Thymus (tissue), 11 donors: Measurements from ENCODE around the gene KCNAB2. TPM values are rescaled to one million over a fixed set of nuclear protein-coding genes. Genes with fewer than 3 reads are reported as not detected.

Experiments used
- DNase-seq, 9 donors: peaks; one replicate each; pipeline ENCODE4 v3.0.0-alpha.2; 2013; ENCODE audit warnings: low spot score in 9 of 9, low read depth in 6 of 9, missing footprints in 1 of 9
- H3K27ac ChIP-seq, 2 donors: one replicate each; pipeline ENCODE4 v1.5.1; 2013; ENCODE audit warnings: control low read depth in 1 of 2, low read depth in 1 of 2, low read length in 1 of 2, mild to moderate bottlenecking in 1 of 2, moderate library complexity in 1 of 2
- H3K27me3 ChIP-seq, 2 donors: one replicate each; pipeline ENCODE4 v1.5.1; 2013; ENCODE audit warnings: low read length in 1 of 2; ENCODE audit not compliant: control insufficient read depth in 2 of 2, insufficient read depth in 1 of 2
- H3K36me3 ChIP-seq, 2 donors: one replicate each; pipeline ENCODE4 v1.5.1; 2013; ENCODE audit warnings: low read length in 1 of 2, mild to moderate bottlenecking in 1 of 2, moderate library complexity in 1 of 2; ENCODE audit not compliant: control insufficient read depth in 2 of 2, insufficient read depth in 2 of 2
- H3K4me1 ChIP-seq, 2 donors: one replicate each; pipeline ENCODE4 v1.5.1; 2013; ENCODE audit warnings: low read length in 2 of 2; ENCODE audit not compliant: control insufficient read depth in 2 of 2, insufficient read depth in 2 of 2
- H3K4me3 ChIP-seq, 2 donors: one replicate each; pipeline ENCODE4 v1.5.1; 2013; ENCODE audit warnings: low read length in 2 of 2, control low read depth in 1 of 2, mild to moderate bottlenecking in 1 of 2
- H3K9me3 ChIP-seq, 2 donors: one replicate each; pipeline ENCODE4 v1.5.1; 2013; ENCODE audit warnings: low read length in 1 of 2, mild to moderate bottlenecking in 1 of 2; ENCODE audit not compliant: control insufficient read depth in 2 of 2, insufficient read depth in 1 of 2
- WGBS: extraction: QIAGEN DNeasy Blood & Tissue Kit; methylation state at CpG from one replicate; pipeline ENCODE4 v1.1.7; 2013; 5-methylcytosine and 5-hydroxymethylcytosine counted together
- polyA plus RNA-seq: library from polyadenylated mRNA; stranded (reverse); fragments of 200-250 nt; gene quantifications from one replicate; pipeline ENCODE4 v1.2.3, GENCODE V29; 2013
- total RNA-seq: library from RNA; stranded (reverse); fragments of 120-200 nt; gene quantifications from one replicate; pipeline ENCODE4 v1.2.4, GENCODE V29; 2013
- donor health status: healthy.

KCNAB2 gene
- total and polyA plus RNA-seq, 2 donors: 19.0 to 40.1 TPM

DNA sequence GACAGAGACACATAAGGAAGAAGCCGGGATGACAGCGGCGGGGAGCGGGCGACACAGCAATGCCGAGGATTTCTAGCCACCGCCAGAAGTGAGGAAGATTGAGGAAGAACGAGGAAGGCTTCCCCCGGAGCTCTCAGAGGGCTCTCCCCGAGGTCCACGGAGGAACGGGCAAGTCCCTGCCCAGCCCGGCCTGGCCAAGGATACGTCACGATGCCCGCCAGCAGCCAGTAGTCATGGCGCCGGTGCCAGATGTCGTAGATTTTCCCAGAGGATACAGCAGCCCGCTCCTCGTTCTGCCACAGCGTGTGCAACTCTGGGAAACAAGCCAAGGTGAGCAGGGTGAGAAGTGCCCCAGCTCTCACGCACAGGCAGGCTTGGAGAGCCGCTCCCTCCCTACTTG lies 65.9 kb downstream of the KCNAB2 start:
- WGBS: 97% methylated on average over 24 of the region's 24 CpGs
- no peaks in the 10 kb centered on the region for H3K9me3 ChIP-seq
- H3K4me1 ChIP-seq: no peaks in the 10 kb centered on the region
- no peak overlapping the region for H3K4me3 ChIP-seq
- DNase-seq: no peak
- no peak overlapping the region for H3K27ac ChIP-seq
- H3K27me3 ChIP-seq: peaks cover 0 to 10% of the 10 kb centered on the region in 2 donors
- no peaks in the 10 kb centered on the region for H3K36me3 ChIP-seq

DNA sequence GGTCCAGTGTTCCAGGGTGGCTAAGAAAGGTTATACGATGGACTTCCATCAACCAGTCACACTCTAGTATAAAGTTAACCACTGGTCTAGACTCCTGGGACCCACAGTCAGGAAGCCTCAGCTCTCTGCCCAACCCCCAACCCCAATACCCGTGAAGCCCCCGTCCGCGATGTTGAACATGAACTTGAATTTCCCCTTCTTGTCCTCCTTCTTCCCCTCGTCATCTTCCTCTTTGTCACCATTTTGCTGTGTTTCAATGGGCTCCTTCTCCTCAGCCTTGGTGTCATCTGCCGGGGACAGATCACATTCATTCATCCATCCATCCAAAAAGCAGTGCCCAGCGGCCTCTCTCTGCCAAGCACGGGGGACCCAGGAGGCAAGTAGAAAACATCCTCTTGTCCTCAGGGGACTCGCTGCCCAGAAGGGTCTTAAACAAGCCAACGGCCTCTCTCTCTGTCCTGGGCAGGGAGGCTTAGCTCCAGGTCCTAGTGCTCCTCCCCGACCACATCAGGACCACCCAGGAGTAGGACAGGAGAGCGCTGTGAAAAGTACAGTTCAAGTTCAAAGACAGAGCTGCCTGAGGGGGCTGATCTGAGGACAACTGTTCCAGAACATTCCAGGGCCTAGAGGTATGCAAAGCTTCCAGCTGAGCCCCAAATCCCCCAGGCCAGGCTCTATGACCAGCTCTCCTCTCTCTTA lies 66.5 kb downstream of the KCNAB2 start:
- no peaks in the 10 kb centered on the region for H3K36me3 ChIP-seq
- no peak for DNase-seq
- WGBS: 94% methylated on average over 13 of the region's 13 CpGs

DNA sequence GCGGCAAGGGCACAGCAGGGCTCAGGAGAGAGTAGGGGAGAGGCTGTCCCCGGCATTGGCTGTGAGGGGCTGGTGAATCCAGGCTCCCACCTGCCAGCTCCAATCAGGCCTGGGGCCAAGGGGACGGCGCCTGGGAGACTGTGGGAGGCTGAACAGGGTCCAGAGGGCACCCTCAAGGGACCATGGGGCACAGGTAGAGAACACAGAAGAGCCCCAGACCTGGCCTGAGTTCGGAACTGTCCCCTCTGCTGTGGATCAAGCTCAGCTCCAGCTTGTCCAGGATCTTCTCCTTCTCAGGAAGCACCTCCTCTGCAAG lies 67.0 kb downstream of the KCNAB2 start:
- Histone ChIP-seq H3K4me1 (no peaks in the 10 kb centered on the region), H3K9me3 (no peaks in the 10 kb centered on the region), H3K27me3 (peaks cover 0 to 10% of the 10 kb centered on the region in 2 donors), H3K27ac (no peak overlapping the region), H3K36me3 (no peaks in the 10 kb centered on the region), H3K4me3 (no peak overlapping the region)
- 83% methylated on average over 5 of the region's 5 CpGs for WGBS
- no peak for DNase-seq

More for the DNA sequence above, 66.5 kb downstream of the KCNAB2 start:
- Histone ChIP-seq H3K9me3 (no peaks in the 10 kb centered on the region), H3K27ac (no peak overlapping the region), H3K27me3 (peaks cover 0 to 10% of the 10 kb centered on the region in 2 donors), H3K4me3 (no peak overlapping the region), H3K4me1 (no peaks in the 10 kb centered on the region)

DNA sequence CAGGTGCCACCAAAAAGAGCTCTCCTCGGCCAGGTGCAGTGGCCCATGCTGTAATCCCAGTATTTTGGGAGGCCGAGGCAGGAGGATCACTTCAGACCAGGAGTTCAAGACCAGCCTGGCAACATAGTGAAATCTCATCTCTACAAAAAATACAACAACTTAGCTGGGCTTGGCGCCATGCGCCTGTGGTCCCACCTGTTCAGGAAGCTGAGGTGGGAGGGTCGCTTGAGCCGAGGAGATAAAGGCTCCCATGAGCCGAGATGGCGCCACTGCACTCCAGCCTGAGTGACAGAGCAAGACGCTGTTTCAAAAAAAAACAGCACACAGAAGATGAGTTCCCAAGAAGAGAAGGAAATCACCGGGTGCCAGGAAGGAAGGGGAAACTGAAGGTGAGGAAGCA lies 67.4 kb downstream of the KCNAB2 start:
- H3K27me3 ChIP-seq: peaks cover 0 to 10% of the 10 kb centered on the region in 2 donors
- no peaks in the 10 kb centered on the region for H3K4me1 ChIP-seq
- H3K4me3 ChIP-seq: no peak overlapping the region
- no peaks in the 10 kb centered on the region for H3K36me3 ChIP-seq
- H3K27ac ChIP-seq: no peak overlapping the region
- no peaks in the 10 kb centered on the region for H3K9me3 ChIP-seq
- no peak for DNase-seq
- 21% methylated on average over 10 of the region's 10 CpGs for WGBS

DNA sequence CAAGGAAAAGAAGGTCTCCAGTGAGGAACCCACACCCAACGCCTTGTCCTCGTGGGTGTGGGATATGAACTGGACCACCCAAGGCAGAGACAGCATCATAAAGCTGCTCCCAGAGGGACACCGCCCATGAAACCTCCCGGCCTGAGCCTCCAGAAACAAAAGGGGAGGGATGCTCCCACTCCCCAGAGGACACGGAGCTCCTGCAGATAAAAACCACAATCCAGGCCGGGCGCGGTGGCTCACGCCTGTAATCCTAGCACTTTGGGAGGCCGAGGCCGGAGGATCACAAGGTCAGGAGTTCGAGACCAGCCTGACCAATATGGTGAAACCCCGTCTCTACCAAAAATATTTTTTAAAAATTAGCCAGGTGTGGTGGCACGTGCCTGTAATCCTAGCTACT lies 68.1 kb downstream of the KCNAB2 start:
- Histone ChIP-seq H3K4me3 (no peak overlapping the region), H3K36me3 (no peaks in the 10 kb centered on the region), H3K27me3 (peaks cover 0 to 10% of the 10 kb centered on the region in 2 donors), H3K27ac (no peak overlapping the region), H3K4me1 (no peaks in the 10 kb centered on the region), H3K9me3 (no peaks in the 10 kb centered on the region)
- WGBS: 95% methylated on average over 14 of the region's 14 CpGs
- DNase-seq: no peak

DNA sequence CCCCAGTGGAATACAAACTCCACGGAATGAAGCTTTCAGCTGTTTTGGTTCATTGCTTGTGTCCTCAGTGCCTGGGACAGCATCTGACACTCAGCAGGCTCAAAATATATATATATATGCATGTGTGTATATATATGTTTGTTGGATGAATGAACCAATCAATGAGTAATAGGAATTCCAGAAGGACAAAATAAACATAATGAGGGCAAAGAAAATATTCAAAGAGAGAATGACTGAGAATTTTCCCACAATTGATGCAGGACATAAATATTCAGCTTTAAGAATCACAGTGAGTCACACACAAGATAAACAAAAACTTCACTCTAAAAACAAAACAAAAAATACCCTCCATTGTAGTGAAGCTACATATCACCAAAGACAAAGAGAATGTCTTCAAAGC lies 70.4 kb downstream of the KCNAB2 start:
- no peak for DNase-seq
- WGBS: 93% methylated on average over 1 of the region's 1 CpG
- Histone ChIP-seq H3K4me1 (no peaks in the 10 kb centered on the region), H3K27ac (no peak overlapping the region), H3K4me3 (no peak overlapping the region), H3K36me3 (no peaks in the 10 kb centered on the region), H3K27me3 (peaks cover 0 to 4% of the 10 kb centered on the region in 2 donors), H3K9me3 (no peaks in the 10 kb centered on the region)

DNA sequence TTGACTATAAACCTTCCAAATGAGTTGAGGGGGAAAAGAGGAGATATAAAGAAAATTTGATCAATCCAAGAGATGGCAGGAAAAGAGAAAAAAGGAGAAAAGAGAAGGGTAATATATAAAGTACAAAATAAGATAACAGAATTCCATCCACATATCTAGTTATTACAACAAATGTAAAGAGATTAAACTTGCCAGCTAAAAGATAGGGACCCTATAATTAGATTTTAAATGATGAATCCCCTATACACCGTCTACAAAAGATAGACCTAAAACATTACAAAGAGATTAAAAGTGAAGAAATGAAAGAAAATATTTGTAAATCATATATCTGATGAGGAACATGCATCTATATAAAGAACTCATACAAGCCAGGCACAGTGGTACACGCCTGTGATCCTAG lies 71.4 kb downstream of the KCNAB2 start:
- 95% methylated on average over 2 of the region's 2 CpGs for WGBS
- H3K27me3 ChIP-seq: no peaks in the 10 kb centered on the region
- H3K9me3 ChIP-seq: no peaks in the 10 kb centered on the region

DNA sequence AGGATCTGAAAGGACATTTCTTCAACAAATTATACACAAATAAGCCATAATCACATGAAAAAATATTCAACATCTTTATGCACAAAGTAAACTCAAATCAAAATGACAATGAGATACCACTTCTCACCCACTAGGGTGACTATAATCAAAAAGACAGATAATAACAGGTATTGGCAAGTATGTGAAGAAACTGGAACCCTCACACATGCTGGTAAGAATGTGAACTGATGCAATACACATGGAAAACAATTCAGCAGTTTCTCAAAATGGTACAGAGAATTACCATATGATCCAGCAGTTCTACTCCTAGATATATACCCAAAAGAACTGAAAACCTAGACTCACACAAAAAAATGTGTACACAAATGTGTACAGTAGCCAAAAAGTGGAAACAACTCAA lies 71.9 kb downstream of the KCNAB2 start:
- H3K4me3 ChIP-seq: no peak overlapping the region
- no peaks in the 10 kb centered on the region for H3K9me3 ChIP-seq
- H3K27ac ChIP-seq: no peak overlapping the region
- H3K4me1 ChIP-seq: no peaks in the 10 kb centered on the region
- no peaks in the 10 kb centered on the region for H3K36me3 ChIP-seq
- H3K27me3 ChIP-seq: no peaks in the 10 kb centered on the region
- no peak for DNase-seq

More for the DNA sequence above, 71.4 kb downstream of the KCNAB2 start:
- H3K27ac ChIP-seq: no peak overlapping the region
- DNase-seq: no peak
- no peaks in the 10 kb centered on the region for H3K4me1 ChIP-seq
- H3K36me3 ChIP-seq: no peaks in the 10 kb centered on the region
- no peak overlapping the region for H3K4me3 ChIP-seq

DNA sequence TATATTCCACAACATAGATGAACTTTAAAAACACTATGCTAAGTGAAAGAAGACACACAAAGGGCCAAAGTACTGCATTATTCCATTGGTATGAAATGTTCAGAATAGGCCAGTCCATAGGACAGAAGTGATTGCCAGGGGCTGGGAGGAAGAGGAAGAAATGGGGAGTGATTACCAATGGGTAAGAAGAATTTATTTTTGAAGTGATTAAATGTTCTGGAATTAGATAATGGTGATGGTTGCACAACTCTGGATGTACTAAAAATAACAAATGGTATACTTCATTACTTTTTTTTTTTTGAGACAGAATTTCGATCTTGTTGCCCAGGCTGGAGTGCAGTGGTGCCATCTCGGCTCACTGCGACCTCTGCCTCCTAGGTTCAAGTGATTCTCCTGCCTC lies 72.7 kb downstream of the KCNAB2 start:
- DNase-seq: no peak
- H3K4me1 ChIP-seq: no peaks in the 10 kb centered on the region
- H3K9me3 ChIP-seq: no peaks in the 10 kb centered on the region
- no peaks in the 10 kb centered on the region for H3K27me3 ChIP-seq
- H3K36me3 ChIP-seq: no peaks in the 10 kb centered on the region
- 93% methylated on average over 3 of the region's 3 CpGs for WGBS
- no peak overlapping the region for H3K27ac ChIP-seq
- no peak overlapping the region for H3K4me3 ChIP-seq
